Small intestine (tissue), 7 donors: ENCODE results near the gene DGKZ. TPM values are rescaled to one million over a fixed set of nuclear protein-coding genes. Genes with fewer than 3 reads are reported as not detected.

Source experiments
- DNase-seq, 2 donors: peaks; one replicate each; pipeline versions ENCODE4 v3.0.0 to v3.0.0-alpha.2; 2013
- FAIRE-seq: peaks from 2 replicates; lab custom pipeline; 2012; peaks lifted over from hg19 to GRCh38; lab: Jason Lieb, UNC
- H3K27ac ChIP-seq, 3 donors: one replicate each; pipeline ENCODE4 v1.5.1; 2013; ENCODE audit warnings: low read length in 2 of 3, mild to moderate bottlenecking in 2 of 3, control low read depth in 1 of 3, inconsistent platforms in 1 of 3, low read depth in 1 of 3, moderate library complexity in 1 of 3
- H3K27me3 ChIP-seq, 3 donors: one replicate each; pipeline ENCODE4 v1.6.1; 2013; ENCODE audit warnings: low read length in 3 of 3, inconsistent platforms in 1 of 3; ENCODE audit not compliant: control insufficient read depth in 3 of 3, insufficient read depth in 3 of 3
- H3K36me3 ChIP-seq, 3 donors: one replicate each; pipeline ENCODE4 v1.6.1; 2013; ENCODE audit warnings: low read length in 3 of 3, inconsistent platforms in 1 of 3, low read depth in 1 of 3, mild to moderate bottlenecking in 1 of 3, moderate library complexity in 1 of 3; ENCODE audit not compliant: control insufficient read depth in 3 of 3, insufficient read depth in 2 of 3
- H3K4me1 ChIP-seq, 3 donors: one replicate each; pipeline ENCODE4 v1.6.1; 2013; ENCODE audit warnings: low read length in 2 of 3, inconsistent platforms in 1 of 3, low read depth in 1 of 3, mild to moderate bottlenecking in 1 of 3, moderate library complexity in 1 of 3; ENCODE audit not compliant: control insufficient read depth in 3 of 3, insufficient read depth in 2 of 3
- H3K4me3 ChIP-seq, 3 donors: one replicate each; pipeline ENCODE4 v1.5.1; 2013; ENCODE audit warnings: low read length in 3 of 3, control low read depth in 1 of 3, inconsistent platforms in 1 of 3, low read depth in 1 of 3, mild to moderate bottlenecking in 1 of 3, moderate library complexity in 1 of 3
- H3K9me3 ChIP-seq, 2 donors: one replicate each; pipeline ENCODE4 v1.6.1; 2013; ENCODE audit warnings: low read depth in 1 of 2, low read length in 1 of 2; ENCODE audit not compliant: control insufficient read depth in 2 of 2, insufficient read depth in 1 of 2
- WGBS, 3 donors: extraction: QIAGEN DNeasy Blood & Tissue Kit; methylation state at CpG; one replicate each; pipeline ENCODE4 v1.1.7; 2013; 5-methylcytosine and 5-hydroxymethylcytosine counted together
- polyA plus RNA-seq, 4 donors: library from polyadenylated mRNA; stranded (reverse) in 3 of 4; unstranded in 1 of 4; fragments of 200-250 nt in 3 of 4; fragments of 120-200 nt in 1 of 4; gene quantifications; one replicate each; pipeline versions ENCODE4 v1.2.1 to v1.2.3, GENCODE V29; 2013
- donor health status: healthy with polysubstance abuse.
- donor health status: control.
- donor health status: control.
- donor health status: Bipolar disorder and iron deficiency.
- donor health status: healthy.

Gene DGKZ
- polyA plus RNA-seq, 4 donors = 41.0 to 122 (median 103) TPM

- H3K36me3 ChIP-seq = peaks cover 0 to 60% (median 2%) of the 10 kb centered on the region in 3 donors
- H3K27ac ChIP-seq = no peak overlapping the region
- no peaks in the 10 kb centered on the region for H3K9me3 ChIP-seq
- no peaks in the 10 kb centered on the region for H3K27me3 ChIP-seq
- 65 to 73% (median 68%) methylated on average over 6 of the region's 6 CpGs for WGBS, 3 donors
- DNase-seq = no peak
- peaks cover 0 to 3% (median 0%) of the 10 kb centered on the region in 3 donors for H3K4me1 ChIP-seq
- H3K4me3 ChIP-seq = no peak overlapping the region
- no peak for FAIRE-seq
These were observed 42.0 kb upstream of the DGKZ start for GRCh38 chr11:46305295-46305694.

GRCh38 chr11:46306296-46306853 is 40.9 kb upstream of the DGKZ start:
- 77 to 93% (median 86%) methylated on average over 5 of the region's 5 CpGs for WGBS, 3 donors
- Histone ChIP-seq H3K27me3 (no peaks in the 10 kb centered on the region), H3K4me1 (peaks cover 0 to 3% (median 0%) of the 10 kb centered on the region in 3 donors), H3K36me3 (peaks cover 0 to 64% (median 2%) of the 10 kb centered on the region in 3 donors), H3K4me3 (no peak overlapping the region), H3K27ac (no peak overlapping the region), H3K9me3 (no peaks in the 10 kb centered on the region)
- DNase-seq (no peak), FAIRE-seq (no peak)

- DNase-seq (no peak), FAIRE-seq (no peak)
- no peaks in the 10 kb centered on the region for H3K9me3 ChIP-seq
- peaks cover 0 to 72% (median 2%) of the 10 kb centered on the region in 3 donors for H3K36me3 ChIP-seq
- no peaks in the 10 kb centered on the region for H3K27me3 ChIP-seq
- H3K4me1 ChIP-seq = peaks cover 0 to 3% (median 0%) of the 10 kb centered on the region in 3 donors
- 79 to 91% (median 84%) methylated on average over 3 of the region's 3 CpGs for WGBS, 3 donors
- H3K27ac ChIP-seq = no peak overlapping the region
- H3K4me3 ChIP-seq = no peak overlapping the region
These were observed 39.9 kb upstream of the DGKZ start for GRCh38 chr11:46307369-46307768.

GRCh38 chr11:46307785-46308341 is 39.4 kb upstream of the DGKZ start:
- WGBS, 3 donors = 74 to 90% (median 81%) methylated on average over 12 to 14 of the region's 14 CpGs
- no peaks in the 10 kb centered on the region for H3K27me3 ChIP-seq
- FAIRE-seq (no peak), DNase-seq (no peak)
- H3K4me1 ChIP-seq = peaks cover 0 to 3% (median 0%) of the 10 kb centered on the region in 3 donors
- H3K9me3 ChIP-seq = no peaks in the 10 kb centered on the region
- H3K4me3 ChIP-seq = no peak overlapping the region
- peaks cover 0 to 72% (median 2%) of the 10 kb centered on the region in 3 donors for H3K36me3 ChIP-seq
- no peak overlapping the region for H3K27ac ChIP-seq

- Histone ChIP-seq H3K4me3 (no peak overlapping the region), H3K4me1 (peaks cover 0 to 3% (median 0%) of the 10 kb centered on the region in 3 donors), H3K36me3 (peaks cover 0 to 77% (median 2%) of the 10 kb centered on the region in 3 donors), H3K27me3 (no peaks in the 10 kb centered on the region), H3K9me3 (no peaks in the 10 kb centered on the region), H3K27ac (no peak overlapping the region)
- WGBS, 3 donors = 34 to 38% (median 36%) methylated on average over 12 of the region's 12 CpGs
- DNase-seq (peak; percentile 59 to 80), FAIRE-seq (no peak)
These were observed 38.4 kb upstream of the DGKZ start for GRCh38 chr11:46308631-46309419.

GRCh38 chr11:46309814-46310259 is 37.4 kb upstream of the DGKZ start:
- no peaks in the 10 kb centered on the region for H3K9me3 ChIP-seq
- H3K27me3 ChIP-seq = no peaks in the 10 kb centered on the region
- no peak overlapping the region for H3K4me3 ChIP-seq
- H3K27ac ChIP-seq = no peak overlapping the region
- 47 to 62% (median 58%) methylated on average over 4 of the region's 4 CpGs for WGBS, 3 donors
- peaks cover 0 to 81% (median 2%) of the 10 kb centered on the region in 3 donors for H3K36me3 ChIP-seq
- no peak for FAIRE-seq
- DNase-seq = no peak
- H3K4me1 ChIP-seq = peaks cover 0 to 3% (median 0%) of the 10 kb centered on the region in 3 donors

- Histone ChIP-seq H3K36me3 (peaks cover 0 to 95% (median 0%) of the 10 kb centered on the region in 3 donors), H3K27ac (peak overlapping the region in 1 of 3 donors; percentile 11), H3K4me1 (no peaks in the 10 kb centered on the region), H3K4me3 (no peak overlapping the region), H3K27me3 (no peaks in the 10 kb centered on the region), H3K9me3 (no peaks in the 10 kb centered on the region)
- DNase-seq = peak; percentile 69 to 70
- no peak for FAIRE-seq
- WGBS, 3 donors = 16 to 43% (median 21%) methylated on average over 16 of the region's 16 CpGs
These were observed 32.1 kb upstream of the DGKZ start for GRCh38 chr11:46315033-46315738.
